ENCODE measurements around the gene MAN1A1. TPM values are rescaled to one million over a fixed set of nuclear protein-coding genes. Genes with fewer than 3 reads are reported as not detected.
A peak's percentile ranks its signal among the peaks of the same experiment; 100 is the strongest.

MAN1A1 gene
- total RNA-seq, 1 donor from 2014 or later, result 52.2 TPM

- Mint-ChIP-seq H3K4me1 (ENCODE audit: unreplicated experiment) (peaks cover 6% of the 10 kb centered on the region), H3K9me3 (no peaks in the 10 kb centered on the region), H3K27ac (no peak overlapping the region), H3K27me3 (peaks cover 5% of the 10 kb centered on the region), H3K36me3 (peaks cover 17% of the 10 kb centered on the region), H3K4me3 (no peak overlapping the region)
- peak; percentile 62 for TF ChIP-seq CTCF (conservative IDR thresholded peaks at IDR 0.05)
- DNase-seq (ENCODE audit: extremely low spot score, unreplicated experiment), result no peak
Measured at GRCh38 chr6:119333707-119334295, 15.8 kb downstream of the MAN1A1 start.

- TF ChIP-seq CTCF (conservative IDR thresholded peaks at IDR 0.05), result no peak
- Mint-ChIP-seq H3K27ac (no peak overlapping the region), H3K27me3 (peaks cover 5% of the 10 kb centered on the region), H3K9me3 (no peaks in the 10 kb centered on the region), H3K4me1 (ENCODE audit: unreplicated experiment) (peaks cover 6% of the 10 kb centered on the region), H3K4me3 (no peak overlapping the region), H3K36me3 (peaks cover 20% of the 10 kb centered on the region)
- no peak for DNase-seq (ENCODE audit: extremely low spot score, unreplicated experiment)
Measured at GRCh38 chr6:119333063-119333609, 16.4 kb downstream of the MAN1A1 start.

- H3K27ac Mint-ChIP-seq, result no peak overlapping the region
- peaks cover 13% of the 10 kb centered on the region for H3K36me3 Mint-ChIP-seq
- peaks cover 6% of the 10 kb centered on the region for H3K4me1 Mint-ChIP-seq (ENCODE audit: unreplicated experiment)
- no peak for DNase-seq (ENCODE audit: extremely low spot score, unreplicated experiment)
- no peak for TF ChIP-seq CTCF (conservative IDR thresholded peaks at IDR 0.05)
- no peaks in the 10 kb centered on the region for H3K9me3 Mint-ChIP-seq
- H3K4me3 Mint-ChIP-seq, result no peak overlapping the region
- H3K27me3 Mint-ChIP-seq, result peaks cover 5% of the 10 kb centered on the region
Measured at GRCh38 chr6:119331663-119332286, 17.8 kb downstream of the MAN1A1 start.

GRCh38 chr6:119330520-119331113 lies 18.9 kb downstream of the MAN1A1 start:
- H3K4me1 Mint-ChIP-seq (ENCODE audit: unreplicated experiment), result peaks cover 6% of the 10 kb centered on the region

GRCh38 chr6:119329794-119330180 lies 19.8 kb downstream of the MAN1A1 start:
- DNase-seq (ENCODE audit: extremely low spot score, unreplicated experiment), result no peak
- Mint-ChIP-seq H3K4me3 (no peak overlapping the region), H3K9me3 (no peaks in the 10 kb centered on the region), H3K36me3 (peaks cover 16% of the 10 kb centered on the region), H3K4me1 (ENCODE audit: unreplicated experiment) (peaks cover 6% of the 10 kb centered on the region), H3K27me3 (peaks cover 5% of the 10 kb centered on the region), H3K27ac (no peak overlapping the region)
- no peak for TF ChIP-seq CTCF (conservative IDR thresholded peaks at IDR 0.05)

More at GRCh38 chr6:119330520-119331113, 18.9 kb downstream of the MAN1A1 start:
- Mint-ChIP-seq H3K9me3 (no peaks in the 10 kb centered on the region), H3K27ac (no peak overlapping the region), H3K4me3 (no peak overlapping the region), H3K36me3 (peaks cover 16% of the 10 kb centered on the region), H3K27me3 (peaks cover 5% of the 10 kb centered on the region)
- DNase-seq (ENCODE audit: extremely low spot score, unreplicated experiment), result no peak
- no peak for TF ChIP-seq CTCF (conservative IDR thresholded peaks at IDR 0.05)

All from type B pancreatic cell (in vitro differentiated cells).